Natural killer cell (primary cell): ENCODE data around the gene DIO3. TPM values are rescaled to one million over a fixed set of nuclear protein-coding genes. Genes with fewer than 3 reads are reported as not detected.

ENCODE experiments used
- ATAC-seq, 3 donors: fragments of 150-1000 bp in 2 of 3; fragments of 200-7000 bp in 1 of 3; cut with Tn5 transposase; 1 replicate in 1 of 3; 2 replicates in 2 of 3; pipeline ENCODE4 v1.10.0; 2021; ENCODE audit warnings: mild to moderate bottlenecking in 2 of 3, moderate library complexity in 2 of 3
- DNase-seq, 2 donors: peaks; one replicate each; pipeline versions ENCODE4 v3.0.0 to v3.0.0-alpha.2; 2013 to 2021; ENCODE audit warnings: mixed read lengths in 1 of 2
- H3K27ac ChIP-seq: one replicate; pipeline ENCODE4 v1.5.1; 2013; ENCODE audit warnings: mild to moderate bottlenecking, low read length
- H3K27me3 ChIP-seq: one replicate; pipeline ENCODE4 v1.6.1; 2013; ENCODE audit warnings: low read length; ENCODE audit not compliant: control insufficient read depth, insufficient read depth
- H3K36me3 ChIP-seq: one replicate; pipeline ENCODE4 v1.6.1; 2013; ENCODE audit warnings: low read length; ENCODE audit not compliant: control insufficient read depth, insufficient read depth
- H3K4me1 ChIP-seq: one replicate; pipeline ENCODE4 v1.6.1; 2013; ENCODE audit warnings: low read length; ENCODE audit not compliant: control insufficient read depth, insufficient read depth
- H3K4me3 ChIP-seq: one replicate; pipeline ENCODE4 v1.5.1; 2013; ENCODE audit warnings: low read length
- H3K9me3 ChIP-seq: one replicate; pipeline ENCODE4 v1.6.1; 2013; ENCODE audit warnings: low read length; ENCODE audit not compliant: control insufficient read depth, insufficient read depth
- H3K27ac Mint-ChIP-seq, 2 donors: one replicate each; pipeline ENCODE4 v1.8.0; 2022; ENCODE audit warnings: mild to moderate bottlenecking in 2 of 2, mixed read lengths in 2 of 2, moderate library complexity in 1 of 2
- H3K27me3 Mint-ChIP-seq, 2 donors: one replicate each; pipeline ENCODE4 v1.8.0; 2022; ENCODE audit warnings: low read depth in 2 of 2, mixed read lengths in 2 of 2
- H3K36me3 Mint-ChIP-seq: one replicate; pipeline ENCODE4 v1.8.0; 2022; ENCODE audit warnings: mixed read lengths
- H3K4me1 Mint-ChIP-seq, 2 donors: one replicate each; pipeline ENCODE4 v1.8.0; 2022; ENCODE audit warnings: mixed read lengths in 2 of 2
- H3K4me3 Mint-ChIP-seq: one replicate; pipeline ENCODE4 v1.8.0; 2022; ENCODE audit warnings: mild to moderate bottlenecking, moderate library complexity, mixed read lengths
- H3K9me3 Mint-ChIP-seq, 2 donors: one replicate each; pipeline ENCODE4 v1.8.0; 2022; ENCODE audit warnings: mixed read lengths in 2 of 2
- WGBS: methylation state at CpG from one replicate; pipeline ENCODE4 v1.1.7; 2013; ENCODE audit warnings: missing lambda C conversion rate; ENCODE audit not compliant: insufficient coverage; 5-methylcytosine and 5-hydroxymethylcytosine counted together
- intact Hi-C: fragments of 100-400 bp; cut with micrococcal nuclease; formaldehyde crosslinking; loops from one replicate; pipeline ENCODE4 v1.14.2; 2022
- total RNA-seq, 4 donors: library from RNA; stranded (reverse); fragments of 120-200 nt in 1 of 4; gene quantifications; one replicate each; pipeline versions ENCODE4 v1.2.3 to v1.2.4, GENCODE V29; 2013 to 2022
- TF ChIP-seq, protein P1 (sequence below): fragments of 200-600 bp; IDR thresholded peaks from one replicate; pipeline ENCODE4 v1.8.0; 2022; ENCODE audit warnings: antibody characterized with exemption

Gene DIO3
- total RNA-seq, 3 donors from 2014 or later (not counting 1 experiment from before 2014, with no cell fraction given): not detected

DNA sequence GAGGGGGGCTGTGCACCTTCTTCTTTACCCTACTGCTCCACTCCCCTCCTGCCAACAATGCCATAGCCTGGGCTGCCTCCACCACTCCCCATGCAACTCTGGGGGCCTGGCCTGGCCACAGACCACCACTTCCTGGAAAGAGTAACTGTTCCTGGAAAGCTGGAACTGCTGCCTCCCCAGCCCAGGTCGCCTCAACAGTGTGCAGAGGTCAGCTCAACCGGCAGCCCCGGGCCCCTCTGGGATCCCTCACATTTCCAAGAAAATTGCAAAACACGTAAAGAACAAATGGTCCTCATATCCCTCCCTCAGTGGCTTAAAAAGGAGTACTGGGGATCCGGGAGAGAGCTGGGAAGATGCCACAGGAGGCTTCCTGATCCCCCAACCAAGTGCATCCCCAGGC is 22.4 kb upstream of the DIO3 start:
- H3K27me3 Mint-ChIP-seq: peaks cover 32 to 37% of the 10 kb centered on the region in 2 donors
- Histone ChIP-seq H3K27ac (no peak overlapping the region), H3K27me3 (peaks cover 7% of the 10 kb centered on the region), H3K9me3 (no peaks in the 10 kb centered on the region), H3K4me1 (peaks cover 50% of the 10 kb centered on the region), H3K36me3 (no peaks in the 10 kb centered on the region), H3K4me3 (no peak overlapping the region)
- ATAC-seq (no peak), DNase-seq (no peak)
- H3K36me3 Mint-ChIP-seq: no peaks in the 10 kb centered on the region
- H3K4me1 Mint-ChIP-seq: peaks cover 40 to 45% of the 10 kb centered on the region in 2 donors
- WGBS: 41% methylated on average over 5 of the region's 5 CpGs
- TF ChIP-seq, protein P1, sequence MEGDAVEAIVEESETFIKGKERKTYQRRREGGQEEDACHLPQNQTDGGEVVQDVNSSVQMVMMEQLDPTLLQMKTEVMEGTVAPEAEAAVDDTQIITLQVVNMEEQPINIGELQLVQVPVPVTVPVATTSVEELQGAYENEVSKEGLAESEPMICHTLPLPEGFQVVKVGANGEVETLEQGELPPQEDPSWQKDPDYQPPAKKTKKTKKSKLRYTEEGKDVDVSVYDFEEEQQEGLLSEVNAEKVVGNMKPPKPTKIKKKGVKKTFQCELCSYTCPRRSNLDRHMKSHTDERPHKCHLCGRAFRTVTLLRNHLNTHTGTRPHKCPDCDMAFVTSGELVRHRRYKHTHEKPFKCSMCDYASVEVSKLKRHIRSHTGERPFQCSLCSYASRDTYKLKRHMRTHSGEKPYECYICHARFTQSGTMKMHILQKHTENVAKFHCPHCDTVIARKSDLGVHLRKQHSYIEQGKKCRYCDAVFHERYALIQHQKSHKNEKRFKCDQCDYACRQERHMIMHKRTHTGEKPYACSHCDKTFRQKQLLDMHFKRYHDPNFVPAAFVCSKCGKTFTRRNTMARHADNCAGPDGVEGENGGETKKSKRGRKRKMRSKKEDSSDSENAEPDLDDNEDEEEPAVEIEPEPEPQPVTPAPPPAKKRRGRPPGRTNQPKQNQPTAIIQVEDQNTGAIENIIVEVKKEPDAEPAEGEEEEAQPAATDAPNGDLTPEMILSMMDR: no peak
- no peak overlapping the region for H3K4me3 Mint-ChIP-seq
- intact Hi-C loops: no loop called here
- H3K9me3 Mint-ChIP-seq: no peaks in the 10 kb centered on the region
- H3K27ac Mint-ChIP-seq: peak overlapping the region in 1 of 2 donors; percentile 42

DNA sequence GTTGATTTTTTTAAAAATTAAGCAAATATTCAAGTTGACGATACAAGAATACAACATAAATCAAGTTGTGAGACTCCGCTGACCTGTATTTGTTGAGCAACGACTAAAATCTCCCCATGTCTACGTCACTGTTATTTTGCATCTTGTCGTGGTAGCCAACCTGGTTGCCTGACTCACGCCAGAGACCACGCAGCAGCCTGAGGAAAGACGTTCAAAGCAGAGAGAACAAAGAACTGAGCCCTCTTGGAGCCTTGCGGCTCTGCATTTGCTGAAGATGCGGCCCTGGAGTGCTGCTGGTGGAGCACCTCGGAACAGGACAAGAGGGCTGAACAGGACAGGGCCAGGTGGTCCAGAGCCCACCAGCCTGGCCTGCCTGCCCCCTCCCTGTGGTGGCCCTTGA is 21.4 kb upstream of the DIO3 start:
- H3K4me3 ChIP-seq: no peak overlapping the region
- TF ChIP-seq, protein P1: no peak
- WGBS: 91% methylated on average over 11 of the region's 11 CpGs
- ATAC-seq (no peak), DNase-seq (no peak)
- peaks cover 30 to 36% of the 10 kb centered on the region in 2 donors for H3K4me1 Mint-ChIP-seq
- peaks cover 40% of the 10 kb centered on the region for H3K4me1 ChIP-seq
- intact Hi-C loops: no loop called here
- H3K36me3 Mint-ChIP-seq: no peaks in the 10 kb centered on the region
- no peaks in the 10 kb centered on the region for H3K9me3 ChIP-seq
- no peak overlapping the region for H3K27ac ChIP-seq
- peaks cover 34 to 37% of the 10 kb centered on the region in 2 donors for H3K27me3 Mint-ChIP-seq
- H3K27ac Mint-ChIP-seq: no peak overlapping the region
- peaks cover 7% of the 10 kb centered on the region for H3K27me3 ChIP-seq
- H3K36me3 ChIP-seq: no peaks in the 10 kb centered on the region
- H3K9me3 Mint-ChIP-seq: no peaks in the 10 kb centered on the region
- H3K4me3 Mint-ChIP-seq: no peak overlapping the region

DNA sequence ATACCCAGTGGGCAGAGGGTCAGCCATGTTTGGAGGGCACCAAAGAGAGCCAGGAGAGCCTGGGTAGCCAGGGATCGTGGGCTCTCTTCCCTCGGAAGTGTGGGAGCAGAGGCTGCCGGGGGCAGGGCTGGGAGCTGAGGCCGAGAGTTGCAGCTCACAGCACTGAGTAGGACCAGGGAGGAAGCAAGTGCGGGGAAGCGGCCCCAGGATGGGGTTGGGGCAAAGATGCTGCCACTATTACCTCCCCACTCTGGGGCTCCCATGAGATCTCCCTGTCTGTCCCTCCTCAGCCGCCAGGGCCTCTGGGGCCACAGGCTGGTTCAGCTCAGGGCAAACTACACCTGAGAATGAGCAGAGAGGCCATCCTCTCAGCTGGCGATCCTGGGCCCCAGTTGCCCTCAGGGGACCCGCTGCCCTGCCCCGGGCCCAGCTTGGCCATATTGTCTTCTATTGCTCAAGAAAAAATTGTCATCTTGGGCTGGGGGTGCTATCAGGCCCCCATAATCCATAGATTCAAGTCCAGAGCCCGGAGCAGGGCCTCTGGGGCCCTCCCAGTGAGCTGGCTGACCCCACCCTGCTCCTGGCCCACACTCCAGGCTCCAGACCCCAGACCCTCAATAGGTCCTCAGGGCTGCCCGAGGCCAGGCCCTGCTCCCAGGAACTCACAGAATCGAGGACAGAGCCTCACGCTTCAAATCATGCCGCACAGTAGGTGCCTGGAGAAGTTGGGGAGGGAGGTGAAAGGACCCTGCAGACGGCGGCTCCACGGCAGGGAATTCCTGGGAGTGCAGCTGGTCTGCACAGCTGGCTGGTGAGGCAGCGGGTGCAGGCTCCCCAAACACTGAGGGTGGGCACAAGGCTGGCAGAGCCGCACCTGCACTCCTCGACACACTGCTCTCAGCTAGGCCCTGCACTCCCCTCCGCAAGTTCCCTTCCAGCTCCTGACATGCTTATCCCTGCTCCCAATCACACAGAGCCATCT is 20.5 kb upstream of the DIO3 start:
- no peak overlapping the region for H3K4me3 Mint-ChIP-seq
- no peak for DNase-seq
- no peaks in the 10 kb centered on the region for H3K9me3 Mint-ChIP-seq
- peaks cover 31% of the 10 kb centered on the region for H3K4me1 ChIP-seq
- intact Hi-C loops: no loop called here
- H3K27me3 ChIP-seq: peaks cover 7% of the 10 kb centered on the region
- WGBS: 91% methylated on average over 22 of the region's 22 CpGs
- TF ChIP-seq, protein P1: no peak
- no peaks in the 10 kb centered on the region for H3K36me3 ChIP-seq
- no peak for ATAC-seq
- no peak overlapping the region for H3K27ac ChIP-seq
- no peak overlapping the region for H3K27ac Mint-ChIP-seq
- no peak overlapping the region for H3K4me3 ChIP-seq
- H3K4me1 Mint-ChIP-seq: peaks cover 21 to 27% of the 10 kb centered on the region in 2 donors
- H3K36me3 Mint-ChIP-seq: no peaks in the 10 kb centered on the region
- no peaks in the 10 kb centered on the region for H3K9me3 ChIP-seq
- H3K27me3 Mint-ChIP-seq: peaks cover 35 to 37% of the 10 kb centered on the region in 2 donors
